GM21526 (cell line): ENCODE results near the gene HARBI1.

Experiments
- ATAC-seq: cut with Tn5 transposase; IDR thresholded peaks from one replicate; pipeline ENCODE4 v1.9.1; 2021; ENCODE audit warnings: moderate library complexity; ENCODE audit not compliant: unreplicated experiment, low FRiP score

Gene HARBI1

GRCh38 chr11:46617134-46617971 lies at the start of gene HARBI1, which contains the start of gene ATG13:
TSS of gene HARBI1 (minus strand) at chr11:46617227. CDS start at chr11:46616237, 990 bp downstream.
TSS of gene ATG13 (plus strand) at chr11:46617553. CDS start at chr11:46644292, 26,739 bp downstream.
- peak; percentile 90 for ATAC-seq

GRCh38 chr11:46666516-46666915 lies 49.5 kb upstream of the HARBI1 start:
- no peak for ATAC-seq

- no peak for ATAC-seq
These were observed 48.3 kb upstream of the HARBI1 start for GRCh38 chr11:46665356-46665755.

- ATAC-seq: no peak
These were observed 47.6 kb upstream of the HARBI1 start for GRCh38 chr11:46664612-46665011.

- no peak for ATAC-seq
These were observed 46.4 kb upstream of the HARBI1 start for GRCh38 chr11:46663277-46663940.

- no peak for ATAC-seq
These were observed 45.3 kb upstream of the HARBI1 start for GRCh38 chr11:46662366-46662765.

GRCh38 chr11:46661836-46662235 lies 44.8 kb upstream of the HARBI1 start:
- ATAC-seq: no peak

- no peak for ATAC-seq
These were observed 42.9 kb upstream of the HARBI1 start for GRCh38 chr11:46659908-46660307.

- ATAC-seq: no peak
These were observed 41.2 kb upstream of the HARBI1 start for GRCh38 chr11:46658259-46658658.

GRCh38 chr11:46657186-46657585 lies 40.2 kb upstream of the HARBI1 start:
- no peak for ATAC-seq

GRCh38 chr11:46655631-46656030 lies 38.6 kb upstream of the HARBI1 start:
- ATAC-seq: no peak

- no peak for ATAC-seq
These were observed 32.2 kb upstream of the HARBI1 start for GRCh38 chr11:46649180-46649738.

GRCh38 chr11:46643986-46644385 lies 27.0 kb upstream of the HARBI1 start:
- ATAC-seq: no peak

- ATAC-seq: no peak
These were observed 26.5 kb upstream of the HARBI1 start for GRCh38 chr11:46643531-46643930.

- ATAC-seq: no peak
These were observed 25.8 kb upstream of the HARBI1 start for GRCh38 chr11:46642627-46643335.

GRCh38 chr11:46641639-46642038 lies 24.6 kb upstream of the HARBI1 start:
- no peak for ATAC-seq

GRCh38 chr11:46640036-46640788 lies 23.2 kb upstream of the HARBI1 start:
- no peak for ATAC-seq

GRCh38 chr11:46639197-46639839 lies 22.3 kb upstream of the HARBI1 start:
- ATAC-seq: no peak

GRCh38 chr11:46637546-46637945 lies 20.5 kb upstream of the HARBI1 start:
- no peak for ATAC-seq
